ENCODE data around the gene FERMT2.

FERMT2 gene

GRCh38 chr14:52860209-52860608 is 90.6 kb downstream of the FERMT2 start:
- TF ChIP-seq CEBPB (IDR thresholded peaks at IDR 0.05) (no peak), EGR1 (IDR thresholded peaks at IDR 0.05) (no peak), MAX (IDR thresholded peaks at IDR 0.05) (no peak), REST (IDR thresholded peaks at IDR 0.05; ENCODE audit: low read depth) (no peak), YY1 (IDR thresholded peaks at IDR 0.05; ENCODE audit: low read depth) (no peak), TAF1 (IDR thresholded peaks at IDR 0.05; ENCODE audit: low read depth) (no peak), EP300 (IDR thresholded peaks at IDR 0.05; ENCODE audit: borderline replicate concordance) (no peak), TEAD4 (IDR thresholded peaks at IDR 0.05) (no peak), ZBTB7A (IDR thresholded peaks at IDR 0.05; ENCODE audit: low read depth) (no peak), TCF12 (IDR thresholded peaks at IDR 0.05; ENCODE audit: low read depth) (no peak)

DNA sequence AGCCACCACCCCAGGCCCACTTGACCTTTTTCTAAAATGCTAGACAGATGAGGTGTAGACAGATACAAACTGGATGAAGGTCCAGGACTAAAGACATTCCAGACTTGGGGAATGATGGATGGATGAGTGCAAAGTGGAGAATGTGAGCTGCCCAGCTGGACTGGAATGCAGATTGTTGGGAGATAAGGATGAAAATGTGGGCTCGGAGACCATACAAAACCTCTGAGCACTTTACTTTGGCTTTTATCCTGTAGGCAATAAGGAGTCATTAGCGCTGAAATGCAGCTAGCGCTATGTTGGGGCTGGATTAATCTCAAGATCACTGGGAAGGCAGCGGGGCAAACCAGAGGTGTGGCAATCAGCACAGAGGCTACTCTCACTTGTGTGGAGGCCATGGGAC is 94.7 kb downstream of the FERMT2 start:
- TF ChIP-seq TAF1 (IDR thresholded peaks at IDR 0.05; ENCODE audit: low read depth) = no peak
- TF ChIP-seq TCF12 (IDR thresholded peaks at IDR 0.05; ENCODE audit: low read depth) = no peak
- no peak for TF ChIP-seq EGR1 (IDR thresholded peaks at IDR 0.05)
- TF ChIP-seq NFIC (IDR thresholded peaks at IDR 0.05) = no peak
- no peak for TF ChIP-seq TEAD4 (IDR thresholded peaks at IDR 0.05)
- no peak for TF ChIP-seq ZBTB7A (IDR thresholded peaks at IDR 0.05; ENCODE audit: low read depth)

GRCh38 chr14:52853522-52853854 is 97.4 kb downstream of the FERMT2 start:
- TF ChIP-seq YY1 (IDR thresholded peaks at IDR 0.05; ENCODE audit: low read depth) = no peak
- TF ChIP-seq TCF12 (IDR thresholded peaks at IDR 0.05; ENCODE audit: low read depth) = no peak
- no peak for TF ChIP-seq ZBTB7A (IDR thresholded peaks at IDR 0.05; ENCODE audit: low read depth)
- TF ChIP-seq EGR1 (IDR thresholded peaks at IDR 0.05) = no peak
- TF ChIP-seq USF1 (IDR thresholded peaks at IDR 0.05) = no peak
- TF ChIP-seq NFIC (IDR thresholded peaks at IDR 0.05) = no peak
- TF ChIP-seq REST (IDR thresholded peaks at IDR 0.05; ENCODE audit: low read depth) = no peak

GRCh38 chr14:52852810-52853521 is 97.9 kb downstream of the FERMT2 start:
- TF ChIP-seq EP300 (IDR thresholded peaks at IDR 0.05; ENCODE audit: borderline replicate concordance) (no peak), RAD21 (IDR thresholded peaks at IDR 0.05; ENCODE audit: low read depth) (no peak), YY1 (IDR thresholded peaks at IDR 0.05; ENCODE audit: low read depth) (no peak), REST (IDR thresholded peaks at IDR 0.05; ENCODE audit: low read depth) (no peak), FOXM1 (IDR thresholded peaks at IDR 0.05; ENCODE audit: borderline replicate concordance, low read depth) (no peak), USF1 (IDR thresholded peaks at IDR 0.05) (no peak), CREB1 (IDR thresholded peaks at IDR 0.05; ENCODE audit: low read depth) (no peak), NFIC (IDR thresholded peaks at IDR 0.05) (no peak), TAF1 (IDR thresholded peaks at IDR 0.05; ENCODE audit: low read depth) (no peak), TEAD4 (IDR thresholded peaks at IDR 0.05) (no peak), CEBPB (IDR thresholded peaks at IDR 0.05) (no peak), EGR1 (IDR thresholded peaks at IDR 0.05) (no peak), TCF12 (IDR thresholded peaks at IDR 0.05; ENCODE audit: low read depth) (no peak), MAX (IDR thresholded peaks at IDR 0.05) (no peak), ZBTB7A (IDR thresholded peaks at IDR 0.05; ENCODE audit: low read depth) (no peak)

- TF ChIP-seq USF1 (IDR thresholded peaks at IDR 0.05) (no peak), REST (IDR thresholded peaks at IDR 0.05; ENCODE audit: low read depth) (no peak), ZBTB7A (IDR thresholded peaks at IDR 0.05; ENCODE audit: low read depth) (no peak), TCF12 (IDR thresholded peaks at IDR 0.05; ENCODE audit: low read depth) (no peak), CREB1 (IDR thresholded peaks at IDR 0.05; ENCODE audit: low read depth) (no peak), EGR1 (IDR thresholded peaks at IDR 0.05) (no peak), CEBPB (IDR thresholded peaks at IDR 0.05) (no peak), YY1 (IDR thresholded peaks at IDR 0.05; ENCODE audit: low read depth) (no peak), EP300 (IDR thresholded peaks at IDR 0.05; ENCODE audit: borderline replicate concordance) (no peak), NFIC (IDR thresholded peaks at IDR 0.05) (no peak), FOXM1 (IDR thresholded peaks at IDR 0.05; ENCODE audit: borderline replicate concordance, low read depth) (no peak), RAD21 (IDR thresholded peaks at IDR 0.05; ENCODE audit: low read depth) (no peak)
Observed at GRCh38 chr14:52850451-52850909, 100.4 kb downstream of the FERMT2 start.
